ENCODE measurements around the gene PIK3AP1. TPM values are rescaled to one million over a fixed set of nuclear protein-coding genes. Genes with fewer than 3 reads are reported as not detected.
"Not testable (repeated sequence)": the region's sequence is repeated elsewhere in the genome, so short reads cannot be mapped to it uniquely, and the experiment has no call there.

The PIK3AP1 gene
- polyA plus RNA-seq, 1 donor, result 4.5 TPM

- no peak for DNase-seq
These were observed 23.4 kb downstream of the PIK3AP1 start for GRCh38 chr10:96696845-96697425.

- no peak for DNase-seq
These were observed 24.2 kb downstream of the PIK3AP1 start for GRCh38 chr10:96695975-96696634.

GRCh38 chr10:96695366-96695765, 24.9 kb downstream of the PIK3AP1 start:
- DNase-seq, result no peak

- DNase-seq, result no peak
These were observed 26.9 kb downstream of the PIK3AP1 start for GRCh38 chr10:96693431-96693830.

- no peak for DNase-seq
These were observed 27.9 kb downstream of the PIK3AP1 start for GRCh38 chr10:96692427-96692826.

- no peak for DNase-seq
These were observed 28.6 kb downstream of the PIK3AP1 start for GRCh38 chr10:96691761-96692160.

- DNase-seq, result no peak
These were observed 29.3 kb downstream of the PIK3AP1 start for GRCh38 chr10:96690755-96691730.

GRCh38 chr10:96688789-96689188, 31.5 kb downstream of the PIK3AP1 start:
- no peak for DNase-seq

GRCh38 chr10:96687317-96688012, 32.8 kb downstream of the PIK3AP1 start:
- DNase-seq, result no peak

- no peak for DNase-seq
These were observed 33.8 kb downstream of the PIK3AP1 start for GRCh38 chr10:96686514-96686913.

GRCh38 chr10:96685306-96685705, 35.0 kb downstream of the PIK3AP1 start:
- DNase-seq, result no peak

GRCh38 chr10:96684826-96685225, 35.5 kb downstream of the PIK3AP1 start:
- DNase-seq, result no peak

GRCh38 chr10:96683710-96684109, 36.6 kb downstream of the PIK3AP1 start:
- no peak for DNase-seq

- DNase-seq, result no peak
These were observed 37.2 kb downstream of the PIK3AP1 start for GRCh38 chr10:96683065-96683464.

- no peak for DNase-seq
These were observed 38.8 kb downstream of the PIK3AP1 start for GRCh38 chr10:96681524-96681923.

- not testable (repeated sequence) for DNase-seq
These were observed 39.9 kb downstream of the PIK3AP1 start for GRCh38 chr10:96680463-96680862.

- DNase-seq, result no peak
These were observed 41.6 kb downstream of the PIK3AP1 start for GRCh38 chr10:96678725-96679124.

GRCh38 chr10:96676272-96677112, 43.8 kb downstream of the PIK3AP1 start:
- DNase-seq, result no peak

GRCh38 chr10:96675846-96676245, 44.5 kb downstream of the PIK3AP1 start:
- no peak for DNase-seq

GRCh38 chr10:96673318-96674099, 46.8 kb downstream of the PIK3AP1 start:
- peak; percentile 70 for DNase-seq
